GM19438 (cell line): ENCODE data around the gene PAK5.

ENCODE experiments used
- ATAC-seq: cut with Tn5 transposase; IDR thresholded peaks from one replicate; pipeline ENCODE4 v1.9.1; 2021; ENCODE audit warnings: low read depth; ENCODE audit not compliant: unreplicated experiment

Gene PAK5

GRCh38 chr20:9532069-9532838, 306.6 kb downstream of the PAK5 start:
- ATAC-seq: no peak

- ATAC-seq: no peak
Observed at GRCh38 chr20:9531581-9531980, 307.3 kb downstream of the PAK5 start.

- no peak for ATAC-seq
Observed at GRCh38 chr20:9523636-9524035, 315.2 kb downstream of the PAK5 start.

GRCh38 chr20:9520086-9520485, 318.8 kb downstream of the PAK5 start:
- no peak for ATAC-seq

GRCh38 chr20:9518576-9519175, 320.2 kb downstream of the PAK5 start:
- no peak for ATAC-seq

- no peak for ATAC-seq
Observed at GRCh38 chr20:9517297-9518162, 321.3 kb downstream of the PAK5 start.

- ATAC-seq: peak; percentile 48
Observed at GRCh38 chr20:9516234-9516871, 322.5 kb downstream of the PAK5 start.

GRCh38 chr20:9515741-9516233, 323.1 kb downstream of the PAK5 start:
- peak; percentile 24 for ATAC-seq

GRCh38 chr20:9515214-9515585, 323.7 kb downstream of the PAK5 start:
- ATAC-seq: no peak

GRCh38 chr20:9514461-9515213, 324.2 kb downstream of the PAK5 start, which contains the start of gene LAMP5:
LAMP5 (plus strand) TSS chr20:9514590; CDS start chr20:9514853, 263 bp downstream.
- no peak for ATAC-seq

GRCh38 chr20:9514072-9514460, 324.8 kb downstream of the PAK5 start:
- no peak for ATAC-seq

GRCh38 chr20:9510911-9511310, 328.0 kb downstream of the PAK5 start:
- ATAC-seq: peak; percentile 46

- ATAC-seq: no peak
Observed at GRCh38 chr20:9509246-9509645, 329.6 kb downstream of the PAK5 start.

GRCh38 chr20:9508696-9509178, 330.1 kb downstream of the PAK5 start:
- ATAC-seq: no peak

- ATAC-seq: no peak
Observed at GRCh38 chr20:9508240-9508661, 330.6 kb downstream of the PAK5 start.

- no peak for ATAC-seq
Observed at GRCh38 chr20:9507544-9508239, 331.2 kb downstream of the PAK5 start.

GRCh38 chr20:9506964-9507369, 331.9 kb downstream of the PAK5 start:
- ATAC-seq: no peak

GRCh38 chr20:9506280-9506821, 332.5 kb downstream of the PAK5 start:
- ATAC-seq: no peak
